ENCODE results near the gene C1QTNF9B. TPM values are rescaled to one million over a fixed set of nuclear protein-coding genes. Genes with fewer than 3 reads are reported as not detected.

The C1QTNF9B gene
- polyA plus RNA-seq, 4 donors = 0.50 to 0.72 (median 0.61) TPM

DNA sequence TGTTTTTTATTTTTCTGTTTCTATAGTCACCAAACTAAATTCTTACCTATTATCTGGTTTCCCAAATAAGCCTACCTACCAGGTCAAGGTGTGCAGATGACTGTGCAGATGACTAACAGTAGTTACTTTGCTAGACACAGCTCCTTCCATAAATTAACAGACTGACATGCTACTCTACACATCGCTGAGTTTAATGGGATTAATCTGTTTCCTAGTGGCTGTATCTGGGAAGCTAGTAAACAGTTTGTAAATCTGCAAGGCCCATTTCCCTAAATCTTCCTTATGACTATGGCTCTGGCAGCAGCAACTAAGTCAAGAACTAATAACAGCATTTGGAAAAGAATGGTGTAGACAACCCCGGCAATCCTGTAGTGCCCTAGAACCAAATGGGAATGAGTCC lies 36.0 kb downstream of the C1QTNF9B start:
- peak in 2 of 4 donors; percentile 24 to 56 for DNase-seq (ENCODE audit: low read depth in 4 of 4, low spot score in 3 of 4)

DNA sequence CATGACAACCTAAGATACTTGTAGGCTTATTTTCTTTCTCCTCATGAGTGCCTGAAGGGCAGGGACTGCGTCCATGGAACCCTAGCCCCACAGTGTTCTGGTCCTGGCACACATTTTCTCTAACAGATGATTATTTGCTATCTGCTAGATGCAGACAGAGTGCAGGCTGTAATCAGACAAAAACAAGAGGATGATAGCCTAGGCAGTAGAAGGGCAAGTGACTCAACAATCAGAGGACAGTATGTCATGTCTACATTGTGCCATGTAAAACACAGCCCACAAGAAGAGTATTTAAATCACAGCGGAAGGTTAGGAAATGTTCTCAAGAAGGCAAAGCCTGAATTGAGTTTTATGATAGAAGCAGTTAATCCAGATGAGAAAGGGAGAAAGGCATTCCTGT lies 37.4 kb downstream of the C1QTNF9B start:
- DNase-seq (ENCODE audit: low read depth in 4 of 4, low spot score in 3 of 4) = no peak

DNA sequence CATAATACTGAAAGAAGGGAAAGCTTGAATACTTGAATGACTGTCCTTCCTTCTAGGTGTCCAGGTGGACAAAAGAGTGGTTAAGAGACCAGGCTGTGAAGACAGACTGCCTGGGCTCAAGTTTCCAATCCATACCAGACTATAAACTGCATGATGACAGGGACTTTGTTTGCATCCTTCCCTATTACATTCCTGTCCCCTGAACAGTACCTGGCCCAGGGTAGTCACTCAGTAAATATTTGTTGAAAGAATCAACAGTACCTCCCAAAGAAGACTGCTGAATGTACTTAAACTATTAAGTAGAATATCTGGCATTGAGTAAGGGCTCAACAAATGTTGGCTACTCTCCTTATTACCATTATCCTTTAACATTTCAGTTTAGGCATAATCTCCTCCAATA lies 37.8 kb downstream of the C1QTNF9B start:
- DNase-seq (ENCODE audit: low read depth in 4 of 4, low spot score in 3 of 4) = no peak

DNA sequence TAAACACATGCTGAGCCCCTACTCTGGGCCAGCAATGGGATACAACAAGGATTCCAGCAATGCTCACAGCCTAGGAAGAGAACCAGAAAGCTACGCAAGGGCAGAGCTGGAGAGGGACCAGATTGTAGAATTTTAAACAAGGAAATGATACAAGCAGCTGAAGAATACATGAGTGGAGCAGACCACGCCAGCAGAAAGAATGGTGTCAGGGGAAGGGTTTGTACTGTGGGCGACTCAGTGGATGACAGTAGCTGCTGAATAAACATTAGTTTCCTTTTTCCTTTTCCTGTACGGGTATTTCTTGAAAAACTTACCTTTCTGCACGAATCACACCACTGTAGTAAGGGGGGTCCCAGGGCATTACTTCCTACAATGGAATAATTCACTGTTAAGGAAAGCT lies 38.8 kb downstream of the C1QTNF9B start:
- no peak for DNase-seq (ENCODE audit: low read depth in 4 of 4, low spot score in 3 of 4)

DNA sequence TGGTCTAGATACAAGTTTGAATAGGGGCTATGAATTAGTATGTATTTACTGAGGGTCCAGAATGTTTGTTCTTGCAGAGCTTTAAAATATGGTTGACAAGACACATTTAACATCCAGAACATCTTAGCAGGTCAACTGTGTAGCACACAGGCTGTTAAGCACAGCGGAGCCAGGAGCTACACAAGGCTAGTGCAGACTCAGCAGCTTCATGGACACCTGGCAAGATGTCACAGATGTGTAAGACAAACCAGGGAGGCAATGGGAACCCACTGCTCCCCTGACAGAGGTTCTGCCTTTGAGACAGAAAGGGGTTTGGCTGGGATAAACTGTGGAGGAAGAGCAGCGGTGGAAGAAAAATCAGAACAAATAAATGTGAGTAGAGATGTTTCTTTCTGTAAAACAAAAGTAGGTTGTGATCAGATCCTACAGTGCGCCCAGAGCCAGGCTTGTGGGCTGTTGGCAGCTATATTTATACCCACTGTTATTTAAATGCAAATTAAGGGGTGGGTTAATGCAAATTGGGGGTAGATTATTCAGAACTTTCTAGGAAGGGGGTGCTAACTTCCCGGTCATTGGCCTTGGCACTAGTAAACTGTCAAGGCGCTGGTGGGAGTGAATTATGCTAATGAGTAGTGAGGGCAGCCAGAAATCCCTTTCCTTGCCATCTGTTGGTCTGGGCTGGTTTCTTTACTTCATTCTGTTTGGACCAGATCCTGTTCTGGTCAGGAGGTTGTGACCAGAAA lies 41.1 kb downstream of the C1QTNF9B start:
- no peak for DNase-seq (ENCODE audit: low read depth in 4 of 4, low spot score in 3 of 4)

DNA sequence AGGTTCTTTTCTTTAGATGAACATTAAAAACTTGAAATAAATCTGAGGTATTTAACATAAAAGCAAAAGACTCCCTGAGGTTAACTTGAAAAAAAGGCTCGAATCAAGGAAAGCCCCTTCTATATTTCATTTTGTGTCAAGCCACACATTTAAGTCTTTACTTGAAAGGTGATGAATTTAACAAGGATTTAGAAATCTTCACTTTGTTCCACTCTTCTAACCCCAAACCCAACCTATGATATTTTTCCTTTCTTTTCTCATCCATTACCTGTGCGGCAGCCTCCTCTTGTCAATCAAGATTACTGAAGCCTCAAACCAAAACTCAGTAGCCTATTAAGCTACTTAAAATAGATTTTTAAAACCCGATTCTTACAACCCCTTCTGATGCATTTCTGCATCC lies 41.9 kb downstream of the C1QTNF9B start:
- DNase-seq (ENCODE audit: low read depth in 4 of 4, low spot score in 3 of 4) = no peak

DNA sequence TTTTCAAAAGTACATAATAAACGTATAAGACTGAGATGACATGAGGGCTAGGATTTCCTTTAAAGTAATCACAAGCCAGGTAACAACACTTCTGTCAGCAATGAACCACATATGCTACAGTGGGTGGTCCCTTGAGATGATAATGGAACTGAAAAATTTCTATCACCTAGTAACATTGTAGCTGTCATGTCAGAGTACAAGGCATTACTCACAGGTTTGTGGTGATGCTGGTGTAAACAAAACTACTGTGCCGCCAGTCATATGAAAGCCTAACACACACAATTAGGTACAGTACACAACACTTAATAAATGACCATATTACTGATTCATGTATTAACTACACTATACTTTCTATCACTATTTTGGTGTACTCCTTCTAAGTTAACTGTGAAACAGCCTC lies 45.0 kb downstream of the C1QTNF9B start:
- no peak for DNase-seq (ENCODE audit: low read depth in 4 of 4, low spot score in 3 of 4)

DNA sequence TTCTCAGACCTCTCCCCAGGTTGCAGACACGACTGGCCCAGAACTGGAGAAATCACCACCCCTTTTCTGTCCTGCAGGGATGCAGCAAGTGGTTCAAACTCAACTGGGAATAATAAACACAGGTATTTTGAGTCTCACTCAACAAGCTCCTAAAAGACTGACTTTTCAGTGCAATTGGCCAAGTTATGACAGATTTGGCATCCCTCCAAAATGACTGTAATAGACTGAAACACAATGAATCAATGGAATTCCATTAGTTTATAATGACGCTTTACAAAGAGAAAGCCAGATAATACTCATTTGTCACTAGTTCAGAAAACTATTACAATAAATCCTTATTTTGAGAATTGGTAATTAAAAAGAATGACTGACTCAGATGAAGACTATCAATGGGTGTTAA lies 46.2 kb downstream of the C1QTNF9B start:
- DNase-seq (ENCODE audit: low read depth in 4 of 4, low spot score in 3 of 4) = no peak

DNA sequence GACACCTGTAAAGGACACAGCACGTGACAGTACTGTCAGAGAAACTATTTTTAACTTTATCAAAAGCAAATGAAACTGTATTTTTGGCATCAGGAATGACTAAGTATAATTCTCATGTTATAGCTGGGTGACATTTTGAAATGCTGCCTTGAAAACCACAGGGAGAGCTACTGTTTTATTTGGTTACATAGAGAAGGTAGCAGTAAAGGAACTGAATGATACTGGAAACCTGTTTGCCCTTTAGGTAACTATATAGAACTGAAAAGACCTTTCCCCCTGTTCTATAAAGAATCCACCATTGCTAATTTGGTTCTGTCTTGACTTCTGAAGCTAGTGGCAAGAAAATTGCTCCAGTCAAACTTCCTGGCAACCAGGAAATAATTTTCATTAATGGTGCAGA lies 47.2 kb downstream of the C1QTNF9B start:
- no peak for DNase-seq (ENCODE audit: low read depth in 4 of 4, low spot score in 3 of 4)

DNA sequence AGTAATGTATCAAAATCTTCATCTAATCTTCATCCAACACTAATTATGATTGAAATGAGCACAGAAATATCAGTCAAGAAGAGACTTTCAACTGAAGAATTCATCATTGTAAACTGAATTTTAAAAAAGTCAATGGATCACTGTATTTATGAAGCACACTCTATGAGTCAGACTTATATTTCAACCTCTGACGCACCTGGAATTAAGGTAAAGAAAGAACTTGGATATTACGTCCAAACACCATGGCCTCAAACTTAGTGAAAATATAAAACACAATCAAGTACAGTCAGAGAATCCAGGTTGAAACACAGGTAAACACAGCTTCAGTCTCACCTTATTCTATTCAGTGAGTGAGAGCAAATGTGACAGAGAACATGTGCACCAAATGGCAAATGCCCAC lies 47.6 kb downstream of the C1QTNF9B start:
- no peak for DNase-seq (ENCODE audit: low read depth in 4 of 4, low spot score in 3 of 4)

DNA sequence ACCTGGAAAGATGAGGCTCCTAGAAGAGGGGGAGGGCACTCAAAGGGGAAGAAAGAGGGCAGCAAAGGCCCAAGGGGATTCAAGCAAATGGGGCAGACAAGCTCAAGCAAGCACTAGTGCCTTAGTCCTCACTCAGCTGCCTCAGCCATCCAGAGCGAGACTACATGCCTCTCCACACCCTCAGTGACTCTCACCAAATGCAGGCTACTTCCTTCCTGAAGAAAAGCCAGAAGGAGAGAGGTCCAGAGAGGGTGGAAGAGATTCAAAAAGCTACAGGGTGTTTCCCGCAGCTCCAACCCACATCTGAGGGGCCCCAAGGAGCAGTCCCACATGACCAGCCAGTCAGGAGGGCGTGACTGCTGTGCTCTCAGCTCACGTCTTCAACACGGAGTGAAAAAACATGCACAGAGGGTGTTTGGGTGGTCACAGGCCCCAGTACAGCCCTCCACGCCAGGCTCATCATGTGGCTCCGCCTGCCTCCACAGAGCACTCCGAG lies 48.6 kb downstream of the C1QTNF9B start:
- DNase-seq (ENCODE audit: low read depth in 4 of 4, low spot score in 3 of 4) = no peak

DNA sequence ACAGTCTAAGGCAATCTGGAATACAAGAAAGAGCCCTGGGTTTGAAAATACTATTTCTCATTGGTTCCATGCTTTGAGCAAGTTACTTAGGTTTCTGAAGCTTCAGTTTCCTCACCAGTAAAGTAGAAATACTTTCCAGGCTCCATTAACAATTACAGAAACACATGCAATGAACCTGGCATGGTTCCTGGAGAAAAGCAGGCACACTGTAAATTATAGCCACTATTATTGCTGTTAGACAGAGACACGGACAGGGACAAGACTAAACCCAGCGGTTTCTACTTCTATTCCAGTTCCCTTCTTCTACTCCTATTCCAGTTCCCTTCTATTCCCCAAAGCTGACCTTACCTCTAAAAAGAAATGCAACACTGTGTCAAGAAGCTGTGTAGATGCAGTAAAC lies 49.3 kb downstream of the C1QTNF9B start:
- DNase-seq (ENCODE audit: low read depth in 4 of 4, low spot score in 3 of 4) = no peak

DNA sequence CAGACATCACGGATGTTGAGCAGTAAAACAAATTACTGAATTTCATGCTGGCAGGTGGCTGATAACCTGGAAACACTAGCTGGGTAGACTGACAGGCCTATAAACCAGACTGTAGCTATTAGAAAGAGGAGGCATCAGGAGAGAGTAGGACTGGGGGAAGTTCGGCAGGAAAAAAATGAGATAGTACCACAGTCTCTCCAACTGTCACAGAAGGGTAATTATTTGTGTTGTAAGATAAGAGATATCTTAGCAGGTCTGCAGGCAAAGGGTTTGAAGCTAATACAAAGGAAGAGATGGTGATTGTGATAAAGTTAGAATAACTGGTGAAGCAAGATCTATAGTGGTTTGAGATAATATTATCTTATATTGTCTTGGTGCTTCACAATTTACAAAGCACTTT lies 49.8 kb downstream of the C1QTNF9B start:
- no peak for DNase-seq (ENCODE audit: low read depth in 4 of 4, low spot score in 3 of 4)

DNA sequence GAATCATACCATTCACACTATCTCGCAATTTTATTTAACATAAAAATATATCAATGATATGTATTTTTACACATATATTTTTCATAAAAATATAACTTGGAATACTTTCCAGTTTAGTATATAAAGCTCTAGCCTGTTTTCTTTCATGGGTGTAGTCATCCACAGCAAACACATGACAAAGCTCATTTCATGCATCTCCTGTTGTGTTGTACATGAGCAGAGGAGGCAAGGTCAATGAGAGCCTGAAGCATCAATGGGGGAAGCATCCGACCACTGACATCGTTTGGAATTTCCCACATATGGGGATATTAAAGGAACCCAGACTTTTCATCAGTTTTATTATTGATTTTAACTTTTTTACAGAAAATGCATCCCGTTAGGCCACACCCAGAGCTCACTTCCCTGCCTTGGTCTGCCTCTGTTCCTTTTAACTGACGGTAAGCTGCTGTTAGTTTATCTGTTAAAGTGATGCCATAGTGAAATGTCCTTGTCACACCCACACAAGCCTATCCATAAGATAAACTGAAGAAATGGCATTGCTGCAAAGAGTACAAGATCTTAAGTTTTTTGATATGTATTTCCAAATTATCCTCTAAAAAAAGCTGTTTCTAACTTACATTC lies 52.1 kb downstream of the C1QTNF9B start:
- no peak for DNase-seq (ENCODE audit: low read depth in 4 of 4, low spot score in 3 of 4)

DNA sequence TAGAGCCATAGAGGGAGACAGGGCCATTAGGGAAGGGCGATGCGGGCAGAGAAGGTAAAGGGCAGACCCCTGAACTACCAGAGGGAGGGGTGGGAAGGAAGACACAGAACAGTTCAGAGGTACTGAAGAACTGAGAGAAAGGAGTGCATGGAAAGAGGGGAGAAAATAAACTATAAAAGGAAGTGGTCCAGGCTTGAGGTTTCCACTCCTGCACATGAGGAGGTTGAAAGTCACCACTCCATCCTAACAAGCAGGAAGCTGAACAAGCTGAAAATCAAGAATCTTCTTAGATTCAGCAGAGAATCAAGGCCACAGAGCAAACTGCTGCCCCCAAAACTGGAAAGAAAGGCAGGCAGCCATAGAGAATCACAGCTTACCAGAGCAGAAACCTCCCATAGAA lies 53.2 kb downstream of the C1QTNF9B start:
- DNase-seq (ENCODE audit: low read depth in 4 of 4, low spot score in 3 of 4) = no peak

DNA sequence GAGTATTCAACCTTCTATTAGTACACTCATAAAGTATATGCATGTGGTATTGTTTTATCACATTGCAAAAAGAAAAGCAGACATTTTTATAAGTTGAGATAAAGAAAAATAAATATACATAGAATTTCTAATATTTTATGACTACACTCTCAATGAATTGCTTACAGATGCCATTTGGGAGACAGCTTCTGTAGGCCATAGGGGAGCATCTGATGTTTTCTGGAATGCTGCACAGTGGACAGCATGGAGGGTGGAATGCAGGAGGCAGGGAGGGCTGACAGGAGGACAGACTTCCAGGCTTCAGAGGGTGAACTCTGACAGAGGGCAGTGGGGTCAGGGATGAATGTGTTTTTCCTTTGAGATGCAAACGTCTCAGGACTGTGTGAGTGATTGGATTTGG lies 53.9 kb downstream of the C1QTNF9B start:
- DNase-seq (ENCODE audit: low read depth in 4 of 4, low spot score in 3 of 4) = no peak

DNA sequence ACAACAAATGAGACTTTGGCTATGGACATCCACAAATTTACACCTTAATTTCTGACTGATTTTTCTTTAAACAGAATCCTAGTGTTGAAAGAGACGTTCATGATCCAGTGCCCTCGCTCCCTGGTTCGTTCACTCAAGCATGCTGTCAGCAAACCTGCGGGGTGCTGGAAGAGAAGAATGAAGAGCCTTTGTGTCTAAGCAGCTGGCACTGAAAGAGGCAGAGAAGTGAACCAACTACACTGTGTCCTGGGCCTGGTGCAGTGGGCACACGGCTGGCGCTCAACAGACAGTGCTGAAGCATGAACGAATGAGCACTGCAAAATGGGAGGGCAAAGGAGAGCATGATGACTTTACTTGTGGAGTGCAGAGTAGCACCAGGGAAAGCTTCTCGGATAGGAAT lies 54.9 kb downstream of the C1QTNF9B start:
- no peak for DNase-seq (ENCODE audit: low read depth in 4 of 4, low spot score in 3 of 4)

Other genes with a start within 250 kb of the C1QTNF9B start
- 10 to 100 TPM in 3 of 4 donors, 1 to 10 TPM in 1; 9.2 to 31.4 (median 29.7) TPM for gene MIPEP, start 8.1 kb downstream of the C1QTNF9B start, polyA plus RNA-seq (ENCODE audit: insufficient read length in 4 of 4)